Measurements from ENCODE around the gene GCNT1.

GRCh38 chr9:76539180-76539579 lies 80.2 kb downstream of the GCNT1 start:
- TF ChIP-seq EZH2phosphoT487 (IDR thresholded peaks at IDR 0.05; ENCODE audit: borderline replicate concordance, low read depth, low read length) (no peak), CTCF (conservative IDR thresholded peaks at IDR 0.05; ENCODE audit: low read length) (no peak)
